ENCODE results near the gene ZBTB34. TPM values are rescaled to one million over a fixed set of nuclear protein-coding genes. Genes with fewer than 3 reads are reported as not detected.

The ZBTB34 gene
- total and polyA plus RNA-seq, 7 donors, result 2.0 to 7.3 (median 4.6) TPM

DNA sequence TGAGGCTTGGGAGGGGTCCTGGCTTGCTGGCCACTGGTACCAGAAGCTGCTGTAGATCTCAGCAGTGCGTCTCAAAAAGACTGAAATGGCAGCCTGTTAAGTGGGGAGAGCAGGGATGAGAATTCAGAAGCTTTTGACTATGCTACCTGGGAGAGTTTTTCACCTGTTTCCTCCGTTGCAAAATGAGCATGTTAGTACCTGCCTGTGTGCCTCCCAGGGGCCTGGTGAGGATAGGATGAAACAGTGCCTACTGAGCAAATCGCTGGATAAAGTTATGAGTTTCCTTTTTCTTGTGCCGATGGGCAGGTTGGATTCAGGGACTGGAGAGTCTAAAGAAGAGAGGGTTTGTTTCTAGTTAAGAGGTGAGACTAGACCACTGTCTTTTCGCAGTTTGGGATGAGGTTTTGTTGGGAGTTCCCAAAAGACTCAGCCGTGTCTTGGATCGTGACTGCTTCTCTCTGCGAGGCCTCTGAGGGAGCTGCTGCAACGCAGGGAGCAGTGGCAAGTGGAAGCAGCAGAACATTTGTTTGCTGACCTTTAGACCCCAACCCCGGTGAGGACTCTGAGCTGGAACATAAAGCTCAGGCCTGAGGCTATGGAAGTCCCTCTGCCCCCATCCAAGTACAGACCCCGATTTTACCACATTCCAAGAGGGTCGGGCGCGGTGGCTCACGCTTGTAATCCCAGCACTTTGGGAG lies 55.6 kb downstream of the ZBTB34 start:
- Histone ChIP-seq H3K9me3 (no peaks in the 10 kb centered on the region), H3K36me3 (ENCODE audit: insufficient read depth in 1 of 2, low read depth in 1 of 2) (no peaks in the 10 kb centered on the region), H3K27ac (no peak overlapping the region), H3K4me1 (peaks cover 3% of the 10 kb centered on the region), H3K4me3 (peak overlapping the region; percentile 68), H3K27me3 (ENCODE audit: insufficient read depth in 3 of 3, low read length in 2 of 3) (no peaks in the 10 kb centered on the region)
- TF ChIP-seq, protein P1, sequence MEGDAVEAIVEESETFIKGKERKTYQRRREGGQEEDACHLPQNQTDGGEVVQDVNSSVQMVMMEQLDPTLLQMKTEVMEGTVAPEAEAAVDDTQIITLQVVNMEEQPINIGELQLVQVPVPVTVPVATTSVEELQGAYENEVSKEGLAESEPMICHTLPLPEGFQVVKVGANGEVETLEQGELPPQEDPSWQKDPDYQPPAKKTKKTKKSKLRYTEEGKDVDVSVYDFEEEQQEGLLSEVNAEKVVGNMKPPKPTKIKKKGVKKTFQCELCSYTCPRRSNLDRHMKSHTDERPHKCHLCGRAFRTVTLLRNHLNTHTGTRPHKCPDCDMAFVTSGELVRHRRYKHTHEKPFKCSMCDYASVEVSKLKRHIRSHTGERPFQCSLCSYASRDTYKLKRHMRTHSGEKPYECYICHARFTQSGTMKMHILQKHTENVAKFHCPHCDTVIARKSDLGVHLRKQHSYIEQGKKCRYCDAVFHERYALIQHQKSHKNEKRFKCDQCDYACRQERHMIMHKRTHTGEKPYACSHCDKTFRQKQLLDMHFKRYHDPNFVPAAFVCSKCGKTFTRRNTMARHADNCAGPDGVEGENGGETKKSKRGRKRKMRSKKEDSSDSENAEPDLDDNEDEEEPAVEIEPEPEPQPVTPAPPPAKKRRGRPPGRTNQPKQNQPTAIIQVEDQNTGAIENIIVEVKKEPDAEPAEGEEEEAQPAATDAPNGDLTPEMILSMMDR (IDR thresholded peaks at IDR 0.05), result no peak
- DNase-seq (no peak), ATAC-seq (no peak)
- intact Hi-C loops (cut with DNase I), result no loop called here
- 82 to 85% (median 84%) methylated on average over 15 of the region's 15 CpGs for WGBS, 3 donors

DNA sequence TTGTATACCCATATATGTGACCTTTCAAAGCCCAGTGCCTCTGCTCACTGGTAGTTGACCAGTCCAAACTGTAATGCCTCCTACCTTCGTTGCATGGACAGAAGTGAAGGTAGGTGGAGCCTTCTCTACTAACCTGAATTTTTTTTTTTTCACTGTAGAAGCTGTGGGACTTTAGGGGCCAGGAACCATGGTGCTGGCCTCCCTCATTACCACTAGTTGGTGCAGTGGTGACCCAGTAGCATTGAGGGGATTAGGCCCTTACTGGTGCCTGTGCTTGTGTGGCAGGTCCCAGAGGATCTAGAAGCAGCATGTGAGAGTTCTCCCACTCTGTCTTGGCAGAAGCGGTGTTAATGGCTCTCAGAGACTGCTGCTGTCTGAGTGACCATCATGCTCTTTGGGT lies 56.5 kb downstream of the ZBTB34 start:
- Histone ChIP-seq H3K4me1 (peaks cover 3% of the 10 kb centered on the region), H3K27ac (no peak overlapping the region), H3K36me3 (ENCODE audit: insufficient read depth in 1 of 2, low read depth in 1 of 2) (no peaks in the 10 kb centered on the region), H3K4me3 (no peak overlapping the region), H3K9me3 (no peaks in the 10 kb centered on the region), H3K27me3 (ENCODE audit: insufficient read depth in 3 of 3, low read length in 2 of 3) (no peaks in the 10 kb centered on the region)
- no peak for DNase-seq
- WGBS, 3 donors, result 66 to 81% (median 73%) methylated on average over 2 of the region's 2 CpGs
- intact Hi-C loops (cut with DNase I), result no loop called here
- TF ChIP-seq, protein P1 (IDR thresholded peaks at IDR 0.05), result no peak
- ATAC-seq, result no peak

DNA sequence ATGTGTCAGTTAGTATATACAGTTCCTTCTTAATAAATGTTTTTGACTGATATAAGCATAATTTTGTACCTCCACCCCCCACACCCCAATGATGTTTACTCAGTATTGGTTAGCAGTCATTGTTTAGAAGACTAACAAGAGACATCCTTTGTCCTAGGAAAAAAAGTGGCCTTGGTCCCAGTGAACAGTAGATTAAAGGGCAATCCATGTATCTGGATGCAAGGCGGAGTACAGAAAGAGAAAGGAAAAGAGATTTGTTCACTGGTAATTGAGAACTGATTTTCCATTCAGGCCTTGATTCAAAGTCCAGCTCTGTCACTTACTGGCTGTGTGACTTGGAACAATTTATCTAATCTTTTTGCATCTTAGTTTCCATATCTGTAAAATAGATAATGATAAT lies 58.8 kb downstream of the ZBTB34 start:
- no peak overlapping the region for H3K4me3 ChIP-seq
- TF ChIP-seq, protein P1 (IDR thresholded peaks at IDR 0.05), result no peak
- DNase-seq (no peak), ATAC-seq (no peak)
- H3K9me3 ChIP-seq, result no peaks in the 10 kb centered on the region
- H3K36me3 ChIP-seq (ENCODE audit: insufficient read depth in 1 of 2, low read depth in 1 of 2), result no peaks in the 10 kb centered on the region
- WGBS, 3 donors, result 88 to 100% (median 92%) methylated on average over 1 of the region's 1 CpG
- peaks cover 3% of the 10 kb centered on the region for H3K4me1 ChIP-seq
- intact Hi-C loops (cut with DNase I), result no loop called here
- H3K27ac ChIP-seq, result no peak overlapping the region
- no peaks in the 10 kb centered on the region for H3K27me3 ChIP-seq (ENCODE audit: insufficient read depth in 3 of 3, low read length in 2 of 3)

DNA sequence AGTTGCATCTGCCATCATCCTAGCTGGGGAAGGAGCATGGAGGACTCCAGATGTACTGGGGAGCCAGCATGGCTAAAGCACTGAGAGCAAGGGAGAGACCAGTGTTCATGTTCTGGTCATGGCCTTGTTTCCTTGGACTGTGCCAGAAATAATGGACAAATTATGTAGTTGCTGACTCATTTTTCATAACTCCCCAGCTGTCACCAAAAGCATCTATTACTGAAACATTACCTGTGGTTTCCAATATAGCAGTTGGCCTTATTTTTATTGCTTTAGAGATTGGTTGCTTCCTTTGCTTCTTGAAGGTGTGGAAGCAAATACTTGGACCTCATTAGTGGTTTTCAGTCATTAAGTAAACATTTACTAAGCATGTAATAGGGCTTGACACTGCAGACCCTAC lies 65.4 kb downstream of the ZBTB34 start:
- H3K27ac ChIP-seq, result no peak overlapping the region
- intact Hi-C loops (cut with DNase I), result no loop called here
- DNase-seq, result no peak
- H3K4me1 ChIP-seq, result no peaks in the 10 kb centered on the region
- TF ChIP-seq, protein P1 (IDR thresholded peaks at IDR 0.05), result no peak
- no peaks in the 10 kb centered on the region for H3K36me3 ChIP-seq (ENCODE audit: insufficient read depth in 1 of 2, low read depth in 1 of 2)
- H3K27me3 ChIP-seq (ENCODE audit: insufficient read depth in 3 of 3, low read length in 2 of 3), result no peaks in the 10 kb centered on the region
- no peaks in the 10 kb centered on the region for H3K9me3 ChIP-seq
- H3K4me3 ChIP-seq, result no peak overlapping the region
- no peak for ATAC-seq

DNA sequence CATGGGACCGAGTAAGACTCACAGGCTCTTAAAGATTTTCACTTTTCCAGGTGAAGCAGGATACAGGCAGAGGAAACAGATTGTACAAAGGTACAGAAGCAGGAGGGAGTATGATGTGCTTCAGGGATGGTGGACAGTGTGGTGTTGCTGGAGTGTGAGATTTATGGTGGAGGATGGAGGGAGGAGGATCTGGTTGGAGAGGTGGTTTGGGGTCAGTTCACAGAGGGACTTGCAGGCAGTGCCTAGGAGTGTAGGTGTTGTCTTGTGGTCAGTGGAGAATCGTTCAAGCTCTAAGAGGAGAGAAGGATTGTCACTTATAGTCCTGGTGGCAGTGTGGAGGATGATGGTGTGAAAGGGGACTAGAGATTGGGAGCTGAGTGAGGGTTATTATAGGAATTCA lies 65.9 kb downstream of the ZBTB34 start:
- no peak for DNase-seq
- Histone ChIP-seq H3K4me3 (no peak overlapping the region), H3K27me3 (ENCODE audit: insufficient read depth in 3 of 3, low read length in 2 of 3) (no peaks in the 10 kb centered on the region), H3K27ac (no peak overlapping the region), H3K4me1 (no peaks in the 10 kb centered on the region), H3K9me3 (no peaks in the 10 kb centered on the region), H3K36me3 (ENCODE audit: insufficient read depth in 1 of 2, low read depth in 1 of 2) (no peaks in the 10 kb centered on the region)
- WGBS, 3 donors, result 82 to 95% (median 84%) methylated on average over 2 of the region's 2 CpGs
- TF ChIP-seq, protein P1 (IDR thresholded peaks at IDR 0.05), result no peak
- intact Hi-C loops (cut with DNase I), result no loop called here
- no peak for ATAC-seq

All from psoas muscle (tissue), 8 donors.